HEK293 (cell line): Measurements from ENCODE around the gene CNTN2.

ENCODE experiments used
- CTCF ChIA-PET: fragments of 350-600 bp; formaldehyde crosslinking; extraction: SDS; loops from one replicate; lab custom pipeline; 2021; ENCODE audit warnings: antibody characterized with exemption; lab: Yijun Ruan, JAX
- POLR2A ChIA-PET: fragments of 300-600 bp; formaldehyde crosslinking; extraction: SDS; loops from one replicate; lab custom pipeline; 2020; ENCODE audit warnings: antibody characterized with exemption, inconsistent platforms; lab: Yijun Ruan, JAX
- H3K27ac ChIP-seq: fragments of 200-500 bp; sonication (Bioruptor generic); 2 replicates; pipeline ENCODE4 v1.5.1; 2014; ENCODE audit warnings: low read depth, low read length, control low read depth, inconsistent platforms; ENCODE audit errors: extremely low read depth
- H3K36me3 ChIP-seq, 2 experiments: fragments of 200-500 bp in 1 of 2; sonication (Bioruptor generic) in 1 of 2; 1 replicate in 1 of 2; 2 replicates in 1 of 2; pipeline ENCODE4 v1.5.1; 2014 to 2017; ENCODE audit warnings: inconsistent platforms in 2 of 2, low read length in 2 of 2; ENCODE audit not compliant: control insufficient read depth in 2 of 2, insufficient read depth in 1 of 2
- H3K4me1 ChIP-seq: fragments of 200-500 bp; sonication (Bioruptor generic); 2 replicates; pipeline ENCODE4 v1.5.1; 2014; ENCODE audit warnings: mild to moderate bottlenecking, low read length, inconsistent platforms; ENCODE audit not compliant: control insufficient read depth, insufficient read depth
- H3K4me3 ChIP-seq: 2 replicates; pipeline ENCODE4 v1.5.1; 2011; ENCODE audit warnings: low read depth, mild to moderate bottlenecking, control low read depth, low read length, moderate library complexity
- H3K9me3 ChIP-seq: fragments of 200-500 bp; sonication (Bioruptor generic); 2 replicates; pipeline ENCODE4 v1.5.1; 2014; ENCODE audit warnings: low read depth, low read length, inconsistent platforms; ENCODE audit not compliant: control insufficient read depth, insufficient read depth
- AEBP2 ChIP-seq: fragments of 450-650 bp; formaldehyde crosslinking; IDR thresholded peaks from 2 replicates; pipeline ENCODE4 v1.5.1; 2016; ENCODE audit warnings: missing biosample characterization, missing genetic modification characterization, borderline replicate concordance
- PRDM10 ChIP-seq: fragments of 450-650 bp; formaldehyde crosslinking; IDR thresholded peaks from 2 replicates; pipeline ENCODE4 v1.5.1; 2016; ENCODE audit warnings: missing biosample characterization, missing genetic modification characterization
- PRDM2 ChIP-seq: fragments of 450-650 bp; formaldehyde crosslinking; IDR thresholded peaks from 2 replicates; pipeline ENCODE4 v1.5.1; 2016; ENCODE audit warnings: missing biosample characterization, missing genetic modification characterization, borderline replicate concordance
- ZBTB11 ChIP-seq: fragments of 450-650 bp; formaldehyde crosslinking; conservative IDR thresholded peaks from 2 replicates; pipeline ENCODE4 v1.5.1; 2016; ENCODE audit warnings: low read depth, missing biosample characterization, missing genetic modification characterization
- ZBTB17 ChIP-seq: fragments of 450-650 bp; formaldehyde crosslinking; IDR thresholded peaks from 2 replicates; pipeline ENCODE4 v1.5.1; 2016; ENCODE audit warnings: missing biosample characterization, missing genetic modification characterization
- ZBTB26 ChIP-seq: fragments of 450-650 bp; formaldehyde crosslinking; optimal IDR thresholded peaks from 2 replicates; pipeline ENCODE3; 2016; ENCODE audit warnings: missing biosample characterization, mild to moderate bottlenecking, missing genetic modification characterization
- ZNF114 ChIP-seq: fragments of 450-650 bp; formaldehyde crosslinking; IDR thresholded peaks from 2 replicates; pipeline ENCODE4 v1.5.0; 2017; ENCODE audit warnings: missing biosample characterization, missing genetic modification characterization
- ZNF2 ChIP-seq: fragments of 450-650 bp; formaldehyde crosslinking; IDR thresholded peaks from 2 replicates; pipeline ENCODE4 v1.5.1; 2016; ENCODE audit warnings: missing biosample characterization, missing genetic modification characterization
- ZNF391 ChIP-seq: fragments of 450-650 bp; formaldehyde crosslinking; IDR thresholded peaks from 2 replicates; pipeline ENCODE4 v1.5.1; 2016; ENCODE audit warnings: low read depth, missing biosample characterization, missing genetic modification characterization, borderline replicate concordance
- ZNF488 ChIP-seq: fragments of 450-650 bp; formaldehyde crosslinking; IDR thresholded peaks from 2 replicates; pipeline ENCODE4 v1.5.1; 2016; ENCODE audit warnings: missing biosample characterization, missing genetic modification characterization
- ZNF561 ChIP-seq: fragments of 450-650 bp; IDR thresholded peaks from 2 replicates; pipeline ENCODE4 v1.5.1; 2018; ENCODE audit warnings: missing biosample characterization, missing genetic modification characterization, borderline replicate concordance
- ZNF580 ChIP-seq: fragments of 450-650 bp; formaldehyde crosslinking; IDR thresholded peaks from 2 replicates; pipeline ENCODE4 v1.5.1; 2016; ENCODE audit warnings: missing biosample characterization, missing genetic modification characterization
- ZNF600 ChIP-seq: fragments of 450-650 bp; formaldehyde crosslinking; IDR thresholded peaks from 2 replicates; pipeline ENCODE4 v1.5.1; 2016; ENCODE audit warnings: missing biosample characterization, missing genetic modification characterization
- ZNF785 ChIP-seq: fragments of 450-650 bp; formaldehyde crosslinking; IDR thresholded peaks from 2 replicates; pipeline ENCODE4 v1.5.1; 2016; ENCODE audit warnings: missing biosample characterization, missing genetic modification characterization

CNTN2 gene

GRCh38 chr1:205121660-205122488, 78.9 kb downstream of the CNTN2 start, which contains the start of gene RBBP5 (continued):
- TF ChIP-seq AEBP2 (tag by site-specific recombination) (peak; percentile 41; the same call in 1 of the 2 replicates), ZBTB11 (tag by site-specific recombination) (peak; percentile 100), ZNF785 (tag by site-specific recombination) (peak; percentile 63; the same call in 1 of the 2 replicates), ZNF580 (peak; percentile 97), ZBTB17 (tag by site-specific recombination) (peak; percentile 96), PRDM2 (tag by site-specific recombination) (no peak), ZNF391 (tag by site-specific recombination) (peak; percentile 98)

GRCh38 chr1:205122489-205122882, 79.5 kb downstream of the CNTN2 start:
- Histone ChIP-seq H3K27ac (peak overlapping the region; percentile 71; the same call in 1 of the 2 replicates), H3K4me1 (0 out of 2 replicates have a peak, but pooled peaks cover 2% of the 10 kb centered on the region), H3K36me3 (peaks cover 3 to 8% of the 10 kb centered on the region in 2 experiments; a peak in 2 of 3 replicates), H3K4me3 (peak overlapping the region; percentile 96), H3K9me3 (no peaks in the 10 kb centered on the region)
- POLR2A ChIA-PET, result interaction anchor here (1.1 to 2.7 kb wide), 2 partner anchors 19 to 106 kb away, joined by 3 to 20 read pairs; partner anchors contain the start of gene TMCC2
- CTCF ChIA-PET, result interaction anchor here (0.6 to 3.8 kb wide), 14 partner anchors 9 to 208 kb away, joined by 3 to 22 read pairs (median 4); no protein-coding TSS in a partner anchor
- no peak for TF ChIP-seq ZNF488 (tag by site-specific recombination)
- TF ChIP-seq ZNF2, result 0 out of 2 replicates have a peak, but pooled peaks have one; percentile 11
- TF ChIP-seq ZNF114 (tag by site-specific recombination), result no peak
- peak; percentile 11; the same call in 1 of the 2 replicates for TF ChIP-seq PRDM10 (tag by site-specific recombination)
- TF ChIP-seq ZBTB26 (tag by site-specific recombination), result peak; percentile 26
- no peak for TF ChIP-seq ZNF561
- TF ChIP-seq ZNF600, result 0 out of 2 replicates have a peak, but pooled peaks have one; percentile 7
